GM15510 (cell line): ENCODE measurements around the gene CLEC2A.

Experiments used
- POLR2A ChIP-seq: IDR thresholded peaks from 3 replicates; pipeline ENCODE4 v1.6.1; 2011; ENCODE audit warnings: borderline replicate concordance; ENCODE audit not compliant: insufficient read length; ENCODE audit errors: extremely low read depth

Gene CLEC2A

GRCh38 chr12:9869307-9870161 lies 62.6 kb downstream of the CLEC2A start, which contains the start of gene CLEC2B:
CLEC2B (minus strand) TSS chr12:9869354.
- TF ChIP-seq POLR2A, result no peak

GRCh38 chr12:9868951-9869306 lies 63.2 kb downstream of the CLEC2A start:
- no peak for TF ChIP-seq POLR2A

GRCh38 chr12:9868311-9868801 lies 63.8 kb downstream of the CLEC2A start:
- no peak for TF ChIP-seq POLR2A

DNA sequence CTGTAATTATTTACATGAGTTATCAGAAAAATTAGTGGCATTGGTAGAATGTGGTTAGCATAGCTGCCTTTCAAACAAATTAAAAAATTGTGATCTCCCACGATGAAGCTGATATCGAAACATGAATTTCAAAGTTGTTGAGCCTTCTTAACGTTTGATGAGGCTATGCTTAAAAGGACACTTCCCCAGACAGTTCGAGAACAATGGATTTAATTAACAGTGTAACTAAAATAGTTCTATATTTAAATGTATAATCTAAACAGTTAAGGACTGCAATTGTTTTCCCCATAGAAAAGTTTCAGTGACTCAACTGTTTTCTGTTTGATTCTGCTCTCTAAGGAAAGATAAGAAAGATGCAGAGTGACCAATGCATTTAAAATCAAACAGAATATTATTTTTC lies 64.6 kb downstream of the CLEC2A start:
- no peak for TF ChIP-seq POLR2A

DNA sequence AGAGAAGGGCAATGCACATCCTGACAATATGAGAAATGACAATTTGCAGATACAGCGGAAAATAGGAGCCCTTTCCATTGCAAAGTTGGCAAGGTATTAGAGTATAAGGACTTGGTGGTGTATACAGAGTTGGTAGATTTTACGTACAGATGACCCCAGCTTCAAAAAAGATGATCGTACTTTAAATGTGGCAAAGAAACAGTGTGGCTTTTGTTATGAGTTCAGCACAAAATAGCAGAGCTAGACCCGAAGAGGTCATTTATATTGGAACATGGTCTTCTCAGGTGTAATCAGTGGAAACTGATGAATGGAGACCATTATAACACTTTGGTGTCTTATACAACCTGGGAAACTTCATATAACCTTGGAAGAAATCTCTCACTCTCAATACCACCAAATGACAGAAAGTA lies 65.3 kb downstream of the CLEC2A start:
- no peak for TF ChIP-seq POLR2A

GRCh38 chr12:9864913-9865675 lies 67.1 kb downstream of the CLEC2A start:
- no peak for TF ChIP-seq POLR2A
